HG03439 (cell line): ENCODE measurements around the gene RPS28.
"Not testable (repeated sequence)": the region's sequence is repeated elsewhere in the genome, so short reads cannot be mapped to it uniquely, and the experiment has no call there.

Experiments
- ATAC-seq: cut with Tn5 transposase; IDR thresholded peaks from one replicate; pipeline ENCODE4 v1.9.1; 2021; ENCODE audit warnings: mild to moderate bottlenecking, moderate library complexity; ENCODE audit not compliant: unreplicated experiment

RPS28 gene

DNA sequence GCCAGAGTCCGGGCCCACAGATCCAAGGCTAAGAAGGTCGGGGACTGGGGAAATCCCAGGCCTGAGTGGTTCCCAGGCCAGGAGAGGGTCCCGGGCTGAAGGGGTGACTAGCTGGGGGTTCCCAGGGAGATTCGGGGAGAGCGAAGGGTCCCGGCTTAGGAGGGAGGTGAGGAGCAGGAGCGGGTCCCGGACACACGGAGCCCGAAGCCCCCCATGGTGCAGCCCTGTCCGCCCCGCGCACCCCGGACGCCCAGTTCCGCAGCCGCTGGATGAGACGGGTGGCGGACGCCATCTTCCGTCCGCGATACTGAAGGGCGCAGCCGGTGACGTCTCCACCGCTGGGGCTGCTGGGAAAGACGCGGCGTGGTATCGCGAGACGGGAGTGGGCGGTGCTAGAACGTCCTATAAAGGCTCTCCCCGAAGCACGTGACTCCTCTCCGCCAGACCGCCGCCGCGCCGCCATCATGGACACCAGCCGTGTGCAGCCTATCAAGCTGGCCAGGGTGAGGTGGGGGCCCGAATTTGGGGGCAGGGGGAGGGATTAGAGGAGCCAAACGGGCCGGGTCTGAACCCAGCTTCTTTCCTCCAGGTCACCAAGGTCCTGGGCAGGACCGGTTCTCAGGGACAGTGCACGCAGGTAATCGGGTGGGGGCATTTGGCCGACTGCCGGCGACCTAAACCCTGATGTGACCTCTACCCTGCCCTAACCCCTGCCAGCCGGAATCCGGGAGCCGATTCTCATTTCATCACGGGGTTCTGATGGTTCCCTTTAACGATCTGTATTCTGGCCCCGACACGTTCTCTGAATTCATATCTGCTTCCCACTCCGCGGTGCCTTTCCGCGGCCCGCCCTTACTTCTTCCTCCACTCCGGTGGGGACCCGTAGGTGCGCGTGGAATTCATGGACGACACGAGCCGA, at the start of gene RPS28, which contains the start of gene NDUFA7:
TSS of gene RPS28 (plus strand) at position 430 of the 919 bp plus-strand sequence. CDS start at position 465, 35 bp downstream.
TSS of gene NDUFA7 (minus strand) at position 309 of the 919 bp plus-strand sequence. CDS start at position 292, 17 bp downstream.
- peak; percentile 84 for ATAC-seq

- ATAC-seq: not testable (repeated sequence)
Measured at GRCh38 chr19:8276508-8276907, 44.8 kb upstream of the RPS28 start.

- ATAC-seq: not testable (repeated sequence)
Measured at GRCh38 chr19:8291337-8291736, 30.0 kb upstream of the RPS28 start.

GRCh38 chr19:8302357-8302691, 19.0 kb upstream of the RPS28 start:
- ATAC-seq: no peak

GRCh38 chr19:8302734-8303133, 18.6 kb upstream of the RPS28 start:
- ATAC-seq: no peak

DNA sequence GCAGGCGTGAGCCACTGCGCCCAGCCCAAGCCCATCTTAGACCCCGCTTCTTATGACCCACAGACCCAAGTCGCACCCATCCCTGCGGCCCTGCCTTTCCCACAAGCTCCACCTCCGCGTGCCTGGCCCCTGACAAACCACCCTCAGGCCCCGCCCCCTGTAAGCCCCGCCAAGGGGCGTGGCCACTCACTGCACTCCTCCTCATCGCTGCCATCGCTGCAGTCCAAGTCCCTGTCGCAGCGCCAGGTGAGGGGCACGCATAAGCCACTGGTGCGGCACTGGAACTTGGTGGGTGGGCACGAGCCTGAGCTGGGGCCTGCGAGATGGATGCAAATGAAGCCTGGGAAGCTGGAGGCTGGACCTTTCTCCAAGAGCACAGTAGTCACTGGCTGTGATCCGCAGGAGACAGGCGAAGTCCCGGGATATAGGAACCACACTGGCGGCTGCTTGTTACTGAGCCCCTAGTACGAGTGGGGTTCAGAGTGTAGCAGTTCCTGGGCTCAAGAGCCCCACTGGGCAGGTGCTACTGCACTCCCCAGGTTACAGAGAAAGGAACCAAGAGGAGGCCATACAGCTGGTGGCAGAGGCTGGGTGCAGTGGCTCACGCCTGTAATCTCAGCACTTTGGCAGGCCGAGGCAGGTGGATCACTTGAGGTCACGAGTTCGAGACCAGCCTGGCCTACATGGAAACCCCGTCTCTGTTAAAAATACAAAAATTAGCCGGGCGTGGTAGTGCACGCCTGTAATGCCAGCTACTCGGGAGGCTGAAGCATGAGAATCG, 16.3 kb upstream of the RPS28 start:
- ATAC-seq: no peak

DNA sequence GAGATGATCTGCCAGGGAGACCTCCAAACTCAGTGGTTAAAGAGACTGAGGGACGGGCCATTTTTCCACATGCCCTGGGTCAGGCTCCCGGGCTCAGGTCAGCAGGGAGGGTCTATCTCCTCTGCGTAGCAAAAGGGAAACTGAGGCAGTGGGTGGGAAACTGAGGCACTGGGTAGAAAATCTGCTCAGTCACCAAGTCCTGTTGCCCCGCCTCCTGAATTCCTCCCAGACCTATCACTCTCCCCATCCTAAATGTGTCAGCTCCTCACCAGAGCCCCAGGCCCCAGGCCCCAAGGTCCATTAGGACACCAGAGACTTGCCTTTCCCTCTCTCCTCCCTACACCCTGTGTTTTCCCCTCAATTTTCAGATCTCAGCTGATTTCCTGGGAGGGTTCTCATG, 15.5 kb upstream of the RPS28 start:
- ATAC-seq: no peak

DNA sequence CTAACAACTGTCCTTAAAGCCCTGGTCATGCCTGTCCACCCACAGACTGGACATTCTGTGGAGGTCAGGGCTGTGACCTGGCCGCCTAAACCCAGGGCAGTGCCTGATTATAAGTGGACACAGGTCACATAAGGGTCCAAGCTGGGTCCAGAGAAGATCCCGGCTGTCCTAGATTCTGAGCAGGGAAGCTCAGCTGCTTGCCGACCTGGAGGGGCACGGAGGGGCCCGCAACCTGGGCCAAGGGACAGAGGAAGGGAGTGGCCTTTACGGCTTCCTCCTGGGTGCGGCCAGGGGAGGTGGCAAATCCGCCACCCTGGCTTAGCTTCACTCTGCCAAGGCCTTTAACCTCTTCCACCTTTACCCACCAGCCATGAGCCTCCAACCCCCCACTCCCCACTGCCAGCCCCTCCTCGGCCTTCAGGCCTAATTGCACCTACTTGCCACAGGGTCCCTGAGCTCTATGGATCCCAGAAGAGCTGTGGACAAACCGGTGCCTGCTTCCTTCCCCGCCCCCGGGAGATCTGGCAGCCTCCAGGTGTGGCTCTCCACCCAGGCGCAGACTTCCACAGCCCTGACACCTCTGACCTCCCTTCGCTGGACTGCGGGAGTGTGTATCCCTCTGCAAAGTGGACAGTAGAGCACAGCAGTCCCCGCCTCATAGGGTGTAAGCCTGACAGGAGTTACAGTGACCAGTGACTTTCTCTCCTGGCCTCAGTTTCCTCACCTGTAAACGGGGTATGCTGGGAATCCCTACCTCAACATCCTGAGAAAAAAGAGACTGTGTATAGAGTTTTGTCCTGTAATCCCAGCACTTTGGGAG, 14.9 kb upstream of the RPS28 start:
- no peak for ATAC-seq

- ATAC-seq: no peak
Measured at GRCh38 chr19:8307400-8307964, 13.8 kb upstream of the RPS28 start.

DNA sequence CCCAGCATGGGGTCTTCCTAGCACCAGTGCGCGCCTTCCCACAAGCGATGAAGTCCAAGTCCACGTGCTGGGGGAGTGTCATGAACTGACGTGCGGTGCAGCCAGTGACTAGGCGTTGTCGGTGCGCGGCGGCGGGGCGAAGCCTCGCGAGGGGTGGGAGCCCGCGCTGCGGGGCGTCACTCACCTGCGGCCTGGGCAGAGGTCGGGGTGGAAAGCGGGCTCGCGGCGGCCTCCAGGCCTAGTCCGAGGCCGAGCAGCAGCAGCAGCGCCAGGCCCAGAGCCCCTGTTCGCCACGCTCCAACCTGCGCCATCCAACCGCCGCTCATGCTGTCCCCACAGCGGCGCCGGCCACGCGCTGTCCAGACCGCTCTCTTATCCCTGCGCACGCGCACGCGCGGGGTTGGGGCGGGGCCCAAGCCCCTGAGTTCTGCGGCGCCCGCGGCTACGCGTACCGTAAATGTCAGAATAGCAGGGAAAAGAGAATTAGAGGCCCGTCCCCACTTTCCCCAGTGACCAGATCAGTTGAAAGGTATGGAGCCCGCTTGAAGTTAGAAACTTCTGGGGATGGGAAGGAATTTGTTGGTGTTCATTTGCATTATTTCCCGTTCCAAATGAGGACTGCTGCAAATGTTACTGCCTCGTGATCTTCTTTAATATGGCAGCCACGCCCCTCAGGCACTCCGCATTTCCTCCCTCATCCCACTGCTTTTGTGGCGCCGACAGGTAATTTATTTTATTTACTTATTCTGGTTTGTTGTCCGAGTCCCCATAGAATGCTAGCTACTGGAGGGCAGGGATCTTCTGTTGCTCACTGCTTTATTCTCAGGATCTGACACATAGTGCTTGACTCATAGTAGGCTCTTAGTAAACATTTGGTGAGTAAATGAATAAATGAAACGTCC, 13.1 kb upstream of the RPS28 start, which contains the start of gene CD320:
TSS of gene CD320 (minus strand) at position 394 of the 902 bp plus-strand sequence. CDS start at position 326, 68 bp downstream.
- peak; percentile 79 for ATAC-seq

- ATAC-seq: no peak
Measured at GRCh38 chr19:8308891-8309291, 12.4 kb upstream of the RPS28 start.

- no peak for ATAC-seq
Measured at GRCh38 chr19:8310342-8311055, 10.8 kb upstream of the RPS28 start.

- ATAC-seq: no peak
Measured at GRCh38 chr19:8311461-8312260, 9.6 kb upstream of the RPS28 start.

DNA sequence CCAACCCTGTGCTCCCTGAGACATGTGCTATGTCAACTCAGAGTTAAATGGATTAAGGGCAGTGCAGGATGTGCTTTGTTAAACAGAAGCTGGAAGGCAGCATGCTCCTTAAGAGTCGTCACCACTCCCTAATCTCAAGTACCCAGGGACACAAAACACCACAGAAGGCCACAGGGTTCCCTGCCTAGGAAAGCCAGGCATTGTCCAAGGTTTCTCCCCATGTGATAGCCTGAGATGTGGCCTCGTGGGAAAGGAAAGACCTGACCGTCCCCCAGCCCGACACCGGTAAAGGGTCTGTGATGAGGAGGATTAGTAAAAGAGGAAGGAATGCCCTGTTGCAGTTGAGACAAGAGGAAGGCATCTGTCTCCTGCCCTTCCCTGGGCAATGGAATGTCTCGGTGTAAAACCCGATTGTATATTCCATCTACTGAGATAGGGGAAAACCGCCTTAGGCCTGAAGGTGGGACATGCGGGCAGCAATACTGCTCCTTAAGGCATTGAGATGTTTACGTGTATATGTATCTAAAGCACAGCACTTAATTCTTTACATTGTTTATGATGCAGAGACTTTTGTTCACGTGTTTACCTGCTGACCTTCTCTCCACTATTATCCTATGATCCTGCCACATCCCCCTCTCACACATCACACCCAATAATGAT, 6.2 kb upstream of the RPS28 start:
- ATAC-seq: not testable (repeated sequence)

DNA sequence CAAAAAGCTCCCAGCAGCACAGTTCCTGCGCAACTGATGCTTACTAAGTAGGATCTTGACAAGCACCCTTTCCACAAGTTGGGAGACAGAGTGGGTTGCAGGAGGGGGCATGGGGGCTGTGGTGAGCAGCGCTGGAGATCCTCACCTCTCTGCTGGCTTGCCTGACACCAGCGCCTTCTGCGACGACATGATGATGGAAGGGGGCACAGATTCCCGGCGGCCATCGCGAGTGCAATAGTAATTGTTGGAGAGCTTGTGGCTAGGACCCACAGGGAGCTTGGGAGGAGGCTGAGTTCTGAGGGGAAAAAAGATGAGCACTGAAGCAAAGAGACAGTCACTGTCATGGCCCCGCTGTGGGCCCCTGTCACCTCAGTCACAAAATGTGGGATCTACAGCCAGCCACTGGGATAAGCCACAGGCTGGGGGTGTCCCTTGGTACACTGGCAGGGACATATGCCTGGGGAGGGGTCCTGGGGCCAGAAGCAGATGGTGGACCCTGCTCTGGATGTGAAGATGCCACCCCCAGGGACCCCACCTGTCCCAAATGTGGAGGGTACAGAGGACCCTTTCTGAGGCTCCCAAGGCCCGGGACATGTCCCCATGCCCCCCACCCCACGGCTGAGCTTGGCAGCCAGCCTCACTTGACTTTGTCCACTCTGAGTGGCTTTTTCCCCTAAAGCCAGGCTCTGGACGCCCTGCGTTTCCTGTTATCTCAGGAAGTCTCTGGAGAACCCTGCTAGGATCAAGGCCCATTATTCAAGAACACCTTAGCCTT, 4.8 kb upstream of the RPS28 start:
- no peak for ATAC-seq

DNA sequence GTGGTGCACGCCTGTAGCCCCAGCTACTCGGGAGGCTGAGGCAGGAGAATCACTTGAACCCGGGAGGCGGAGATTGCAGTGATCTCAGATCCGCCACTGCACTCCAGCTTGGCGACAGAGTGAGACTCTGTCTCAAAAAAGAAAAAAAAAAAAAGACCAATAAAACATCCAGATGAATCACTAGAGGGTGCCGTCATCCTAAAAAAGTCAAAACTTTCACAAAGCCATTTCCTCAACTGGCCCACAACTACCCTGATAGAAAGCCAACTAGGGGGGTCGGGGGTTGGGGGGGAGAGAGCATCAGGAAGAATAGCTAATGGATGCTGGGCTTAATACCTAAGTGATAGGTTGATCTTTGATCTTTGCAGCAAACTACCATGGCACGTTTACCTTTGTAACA, 2.5 kb upstream of the RPS28 start:
- ATAC-seq: not testable (repeated sequence)
